ENCODE measurements around the gene IQSEC2. TPM values are rescaled to one million over a fixed set of nuclear protein-coding genes. Genes with fewer than 3 reads are reported as not detected.

Gene IQSEC2
- total RNA-seq, 1 experiment from 2014 or later: 20.7 TPM

- no peak for ATAC-seq
- Histone ChIP-seq H3K27me3 (ENCODE audit: insufficient read depth, low read length) (no peaks in the 10 kb centered on the region), H3K4me2 (ENCODE audit: low read length) (no peak overlapping the region), H4K20me1 (ENCODE audit: insufficient read depth) (no peaks in the 10 kb centered on the region), H2AFZ (ENCODE audit: low read depth, low read length, poor library complexity, severe bottlenecking) (no peak overlapping the region), H3K9ac (ENCODE audit: low read length) (no peak overlapping the region), H3K9me2 (ENCODE audit: insufficient read depth) (no peaks in the 10 kb centered on the region), H3K27ac (ENCODE audit: low read depth, low read length) (no peak overlapping the region), H3K9me3 (ENCODE audit: control insufficient read depth in 1 of 2, insufficient read depth in 1 of 2, low read depth in 1 of 2, low read length in 2 of 2) (no peaks in the 10 kb centered on the region), H3K79me2 (ENCODE audit: insufficient read depth, low read length) (no peaks in the 10 kb centered on the region), H3K4me3 (replicated peaks in 1 of 2; ENCODE audit: low read depth in 1 of 2, low read length in 2 of 2) (no peak overlapping the region), H3K4me1 (ENCODE audit: control insufficient read depth in 1 of 2, insufficient read depth in 2 of 2, low read length in 2 of 2) (no peaks in the 10 kb centered on the region), H3K36me3 (ENCODE audit: control insufficient read depth in 1 of 2, insufficient read depth in 2 of 2, low read length in 2 of 2) (no peaks in the 10 kb centered on the region)
- BruUV-seq (replicated peaks): no TSS peak
- POLR2A ChIA-PET: no interaction called here
- CTCF ChIA-PET: no interaction called here
- intact Hi-C loops (cut with micrococcal nuclease): no loop called here
- TF ChIP-seq RAD21 (IDR thresholded peaks at IDR 0.05; ENCODE audit: low read depth): no peak
- no peak for TF ChIP-seq ELF1 (IDR thresholded peaks at IDR 0.05; ENCODE audit: borderline replicate concordance, low read depth)
- no peak for TF ChIP-seq POLR2A (IDR thresholded peaks at IDR 0.05; ENCODE audit: borderline replicate concordance, extremely low read depth, insufficient read depth, insufficient read length)
- no peak for TF ChIP-seq JUND (IDR thresholded peaks at IDR 0.05)
- TF ChIP-seq EZH2 (IDR thresholded peaks at IDR 0.05): no peak
- no peak for TF ChIP-seq MAX (IDR thresholded peaks at IDR 0.05)
- no peak for TF ChIP-seq SIN3A (IDR thresholded peaks at IDR 0.05; ENCODE audit: low read depth)
- TF ChIP-seq FOSL1 (IDR thresholded peaks at IDR 0.05; ENCODE audit: low read depth): no peak
- TF ChIP-seq ZFX (IDR thresholded peaks at IDR 0.05): no peak
- no peak for TF ChIP-seq CBX3 (IDR thresholded peaks at IDR 0.05; ENCODE audit: low read depth)
- TF ChIP-seq, protein P1, sequence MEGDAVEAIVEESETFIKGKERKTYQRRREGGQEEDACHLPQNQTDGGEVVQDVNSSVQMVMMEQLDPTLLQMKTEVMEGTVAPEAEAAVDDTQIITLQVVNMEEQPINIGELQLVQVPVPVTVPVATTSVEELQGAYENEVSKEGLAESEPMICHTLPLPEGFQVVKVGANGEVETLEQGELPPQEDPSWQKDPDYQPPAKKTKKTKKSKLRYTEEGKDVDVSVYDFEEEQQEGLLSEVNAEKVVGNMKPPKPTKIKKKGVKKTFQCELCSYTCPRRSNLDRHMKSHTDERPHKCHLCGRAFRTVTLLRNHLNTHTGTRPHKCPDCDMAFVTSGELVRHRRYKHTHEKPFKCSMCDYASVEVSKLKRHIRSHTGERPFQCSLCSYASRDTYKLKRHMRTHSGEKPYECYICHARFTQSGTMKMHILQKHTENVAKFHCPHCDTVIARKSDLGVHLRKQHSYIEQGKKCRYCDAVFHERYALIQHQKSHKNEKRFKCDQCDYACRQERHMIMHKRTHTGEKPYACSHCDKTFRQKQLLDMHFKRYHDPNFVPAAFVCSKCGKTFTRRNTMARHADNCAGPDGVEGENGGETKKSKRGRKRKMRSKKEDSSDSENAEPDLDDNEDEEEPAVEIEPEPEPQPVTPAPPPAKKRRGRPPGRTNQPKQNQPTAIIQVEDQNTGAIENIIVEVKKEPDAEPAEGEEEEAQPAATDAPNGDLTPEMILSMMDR (IDR thresholded peaks at IDR 0.05 in 2 of 3, conservative IDR thresholded peaks at IDR 0.05 in 1 of 3; ENCODE audit: borderline replicate concordance in 1 of 3, insufficient read depth in 1 of 3, low read depth in 2 of 3, low read length in 2 of 3): no peak
- no peak for TF ChIP-seq SRF (IDR thresholded peaks at IDR 0.05; ENCODE audit: low read depth)
- TF ChIP-seq EGR1 (IDR thresholded peaks at IDR 0.05; ENCODE audit: low read depth): no peak
- no peak for TF ChIP-seq CEBPB (IDR thresholded peaks at IDR 0.05; ENCODE audit: low read depth)
- no peak for TF ChIP-seq SP1 (IDR thresholded peaks at IDR 0.05; ENCODE audit: low read depth)
- TF ChIP-seq POLR2AphosphoS5 (IDR thresholded peaks at IDR 0.05; ENCODE audit: low read depth, low read length): no peak
- RAD21 ChIA-PET (ENCODE audit: low non-redundant PET in 1 of 2, low total read pairs in 2 of 2, uncharacterized antibody in 2 of 2, unreplicated experiment in 2 of 2): no interaction called here
- DNase-seq (ENCODE audit: low read depth, low spot score): no peak
Measured at GRCh38 chrX:53247928-53248327, 33.5 kb downstream of the IQSEC2 start.

Measured in HCT116 (cell line).